Measurements from ENCODE around the gene CPNE2.

GRCh38 chr16:57138281-57138935, 46.0 kb downstream of the CPNE2 start:
- TF ChIP-seq CTCF (IDR thresholded peaks at IDR 0.05) (no peak), EP300 (IDR thresholded peaks at IDR 0.05) (no peak)
